Stromal cell of bone marrow (primary cell): ENCODE data around the gene SKP2.
A peak's percentile ranks its signal among the peaks of the same experiment; 100 is the strongest.
"Not testable (repeated sequence)": the region's sequence is repeated elsewhere in the genome, so short reads cannot be mapped to it uniquely, and the experiment has no call there.

Experiments
- DNase-seq: peaks from one replicate; pipeline ENCODE4 v3.0.0-alpha.2; 2012; ENCODE audit warnings: low read depth

SKP2 gene

GRCh38 chr5:36151434-36152323 is at the start of gene SKP2, which contains the start of gene LMBRD2:
TSS of gene SKP2 (plus strand) at chr5:36152111. CDS start at chr5:36152263, 152 bp downstream.
TSS of gene LMBRD2 (minus strand) at chr5:36151887. CDS start at chr5:36143349, 8,538 bp downstream.
- DNase-seq: peak; percentile 97

- DNase-seq: no peak
These were observed 46.1 kb upstream of the SKP2 start for GRCh38 chr5:36105819-36106218.

- no peak for DNase-seq
These were observed 43.0 kb upstream of the SKP2 start for GRCh38 chr5:36108758-36109460.

GRCh38 chr5:36111238-36111637 is 40.7 kb upstream of the SKP2 start:
- DNase-seq: no peak

- no peak for DNase-seq
These were observed 26.0 kb upstream of the SKP2 start for GRCh38 chr5:36125868-36126267.

- DNase-seq: no peak
These were observed 23.1 kb upstream of the SKP2 start for GRCh38 chr5:36128795-36129194.

GRCh38 chr5:36129666-36130065 is 22.2 kb upstream of the SKP2 start:
- DNase-seq: not testable (repeated sequence)

GRCh38 chr5:36133009-36133408 is 18.9 kb upstream of the SKP2 start:
- not testable (repeated sequence) for DNase-seq

- DNase-seq: no peak
These were observed 15.9 kb upstream of the SKP2 start for GRCh38 chr5:36135988-36136387.

- no peak for DNase-seq
These were observed 15.3 kb upstream of the SKP2 start for GRCh38 chr5:36136581-36136980.

- DNase-seq: no peak
These were observed 12.8 kb upstream of the SKP2 start for GRCh38 chr5:36138900-36139683.

- no peak for DNase-seq
These were observed 6.6 kb upstream of the SKP2 start for GRCh38 chr5:36145311-36145710.

GRCh38 chr5:36146390-36146789 is 5.5 kb upstream of the SKP2 start:
- DNase-seq: no peak

GRCh38 chr5:36147681-36148080 is 4.2 kb upstream of the SKP2 start:
- DNase-seq: no peak

GRCh38 chr5:36150676-36151433 is 1.1 kb upstream of the SKP2 start:
- peak; percentile 22 for DNase-seq

GRCh38 chr5:36152324-36153297 is 700 bp downstream of the SKP2 start:
- no peak for DNase-seq

GRCh38 chr5:36153298-36153677 is 1.4 kb downstream of the SKP2 start:
- DNase-seq: no peak

GRCh38 chr5:36153726-36154125 is 1.8 kb downstream of the SKP2 start:
- DNase-seq: no peak

GRCh38 chr5:36155291-36155690 is 3.4 kb downstream of the SKP2 start:
- no peak for DNase-seq

- no peak for DNase-seq
These were observed 4.2 kb downstream of the SKP2 start for GRCh38 chr5:36156121-36156601.
